Measurements from ENCODE around the gene PLEKHJ1. TPM values are rescaled to one million over a fixed set of nuclear protein-coding genes. Genes with fewer than 3 reads are reported as not detected.

PLEKHJ1 gene
- total and polyA plus RNA-seq, 2 of the 8 experiments (the other 6 are each of a cell fraction or from before 2014, with no cell fraction given) = 135 to 187 TPM

DNA sequence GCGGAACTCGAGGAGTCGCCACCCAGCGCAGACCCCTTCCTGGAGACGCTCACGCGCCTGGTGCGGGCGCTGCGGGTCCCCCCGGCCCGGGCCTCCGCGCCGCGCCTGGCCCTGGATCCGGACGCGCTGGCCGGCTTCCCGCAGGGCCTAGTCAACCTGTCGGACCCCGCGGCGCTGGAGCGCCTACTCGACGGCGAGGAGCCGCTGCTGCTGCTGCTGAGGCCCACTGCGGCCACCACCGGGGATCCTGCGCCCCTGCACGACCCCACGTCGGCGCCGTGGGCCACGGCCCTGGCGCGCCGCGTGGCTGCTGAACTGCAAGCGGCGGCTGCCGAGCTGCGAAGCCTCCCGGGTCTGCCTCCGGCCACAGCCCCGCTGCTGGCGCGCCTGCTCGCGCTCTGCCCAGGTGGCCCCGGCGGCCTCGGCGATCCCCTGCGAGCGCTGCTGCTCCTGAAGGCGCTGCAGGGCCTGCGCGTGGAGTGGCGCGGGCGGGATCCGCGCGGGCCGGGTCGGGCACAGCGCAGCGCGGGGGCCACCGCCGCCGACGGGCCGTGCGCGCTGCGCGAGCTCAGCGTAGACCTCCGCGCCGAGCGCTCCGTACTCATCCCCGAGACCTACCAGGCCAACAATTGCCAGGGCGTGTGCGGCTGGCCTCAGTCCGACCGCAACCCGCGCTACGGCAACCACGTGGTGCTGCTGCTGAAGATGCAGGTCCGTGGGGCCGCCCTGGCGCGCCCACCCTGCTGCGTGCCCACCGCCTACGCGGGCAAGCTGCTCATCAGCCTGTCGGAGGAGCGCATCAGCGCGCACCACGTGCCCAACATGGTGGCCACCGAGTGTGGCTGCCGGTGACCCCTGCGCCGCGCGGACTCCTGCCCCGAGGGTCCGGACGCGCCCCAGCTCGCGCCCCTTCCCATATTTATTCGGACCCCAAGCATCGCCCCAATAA, 15.3 kb upstream of the PLEKHJ1 start (continued):
- TF ChIP-seq CBX8 (IDR thresholded peaks at IDR 0.05; ENCODE audit: borderline replicate concordance, low read depth, low read length) (no peak), RNF2 (IDR thresholded peaks at IDR 0.05; ENCODE audit: borderline replicate concordance, low read depth, low read length, missing control alignments, poor library complexity, severe bottlenecking) (no peak), TBP (IDR thresholded peaks at IDR 0.05; ENCODE audit: low read depth, low read length) (no peak)
